NCI-H2196 treated with DMSO at 0.1 percent for 48 hours (cell line): ENCODE results near the gene GPC6.

Experiments used
- DNase-seq: peaks from one replicate; lab custom pipeline; 2025; ENCODE audit not compliant: unreplicated experiment; lab: John Stamatoyannopoulos, UW

The GPC6 gene

GRCh38 chr13:93811738-93812112, 585.1 kb downstream of the GPC6 start:
- no peak for DNase-seq

GRCh38 chr13:93814658-93815057, 588.1 kb downstream of the GPC6 start:
- no peak for DNase-seq

- no peak for DNase-seq
Measured at GRCh38 chr13:93818345-93818744, 591.7 kb downstream of the GPC6 start.

GRCh38 chr13:93819331-93819890, 592.8 kb downstream of the GPC6 start:
- no peak for DNase-seq

GRCh38 chr13:93824286-93824685, 597.7 kb downstream of the GPC6 start:
- DNase-seq = no peak

- DNase-seq = no peak
Measured at GRCh38 chr13:93834051-93834450, 607.4 kb downstream of the GPC6 start.

- DNase-seq = no peak
Measured at GRCh38 chr13:93843082-93843481, 616.5 kb downstream of the GPC6 start.

GRCh38 chr13:93847162-93847561, 620.6 kb downstream of the GPC6 start:
- no peak for DNase-seq

GRCh38 chr13:93848247-93848646, 621.6 kb downstream of the GPC6 start:
- DNase-seq = no peak

- DNase-seq = no peak
Measured at GRCh38 chr13:93851236-93851635, 624.6 kb downstream of the GPC6 start.

- DNase-seq = no peak
Measured at GRCh38 chr13:93853912-93854311, 627.3 kb downstream of the GPC6 start.

GRCh38 chr13:93857126-93857525, 630.5 kb downstream of the GPC6 start:
- no peak for DNase-seq

GRCh38 chr13:93859716-93860115, 633.1 kb downstream of the GPC6 start:
- DNase-seq = no peak

- no peak for DNase-seq
Measured at GRCh38 chr13:93861818-93862217, 635.2 kb downstream of the GPC6 start.

GRCh38 chr13:93862259-93862658, 635.7 kb downstream of the GPC6 start:
- DNase-seq = no peak

- no peak for DNase-seq
Measured at GRCh38 chr13:93865235-93865634, 638.6 kb downstream of the GPC6 start.

- no peak for DNase-seq
Measured at GRCh38 chr13:93867481-93867880, 640.9 kb downstream of the GPC6 start.

- no peak for DNase-seq
Measured at GRCh38 chr13:93872376-93872775, 645.8 kb downstream of the GPC6 start.

- no peak for DNase-seq
Measured at GRCh38 chr13:93872786-93873347, 646.3 kb downstream of the GPC6 start.

- DNase-seq = no peak
Measured at GRCh38 chr13:93875547-93875946, 648.9 kb downstream of the GPC6 start.

- DNase-seq = no peak
Measured at GRCh38 chr13:93876236-93876635, 649.6 kb downstream of the GPC6 start.

- DNase-seq = no peak
Measured at GRCh38 chr13:93878675-93879074, 652.1 kb downstream of the GPC6 start.

- DNase-seq = no peak
Measured at GRCh38 chr13:93881411-93881810, 654.8 kb downstream of the GPC6 start.
